Left colon (tissue), 2 donors: ENCODE results near the gene DEAF1. TPM values are rescaled to one million over a fixed set of nuclear protein-coding genes. Genes with fewer than 3 reads are reported as not detected.

Source experiments
- ATAC-seq: fragments of 200-7000 bp; cut with Tn5 transposase; one replicate; pipeline ENCODE4 v1.9.1; 2020; ENCODE audit warnings: mild to moderate bottlenecking, moderate library complexity
- DNase-seq, 2 donors: peaks; one replicate each; pipeline ENCODE4 v3.0.0-alpha.2; 2020
- intact Hi-C, 2 donors: fragments of 100-400 bp; cut with DNase I in 1 of 2; cut with micrococcal nuclease in 1 of 2; formaldehyde crosslinking; loops; one replicate each; pipeline versions ENCODE4 v1.11.2 to v1.14.0; 2022; cut with DNase I, micrococcal nuclease
- total RNA-seq, 2 donors: library from RNA; stranded (reverse); fragmentation: NEBNext Ultra II Directional; extraction: Animal tissue kit (Norgen Biotek cat#: 25700); gene quantifications; one replicate each; pipeline ENCODE4 v1.2.1, GENCODE V29; 2021
- donor health status: DM: no; HTN: no; CAD: no.
- donor health status: DM: yes; HTN: yes; CAD: no.

The DEAF1 gene
- total RNA-seq, 2 donors from 2014 or later: 24.1 to 27.1 TPM

GRCh38 chr11:723120-723883, 28.3 kb upstream of the DEAF1 start:
- DNase-seq (peak in 1 of 2 donors; percentile 67), ATAC-seq (no peak)
- intact Hi-C loops: loop anchor here (10.0 kb wide), 2 partner anchors 59 to 169 kb away; no protein-coding TSS in a partner anchor

GRCh38 chr11:722346-722811, 27.4 kb upstream of the DEAF1 start:
- DNase-seq (no peak), ATAC-seq (no peak)
- intact Hi-C loops: loop anchor here (10.0 kb wide), 2 partner anchors 58 to 168 kb away; no protein-coding TSS in a partner anchor

DNA sequence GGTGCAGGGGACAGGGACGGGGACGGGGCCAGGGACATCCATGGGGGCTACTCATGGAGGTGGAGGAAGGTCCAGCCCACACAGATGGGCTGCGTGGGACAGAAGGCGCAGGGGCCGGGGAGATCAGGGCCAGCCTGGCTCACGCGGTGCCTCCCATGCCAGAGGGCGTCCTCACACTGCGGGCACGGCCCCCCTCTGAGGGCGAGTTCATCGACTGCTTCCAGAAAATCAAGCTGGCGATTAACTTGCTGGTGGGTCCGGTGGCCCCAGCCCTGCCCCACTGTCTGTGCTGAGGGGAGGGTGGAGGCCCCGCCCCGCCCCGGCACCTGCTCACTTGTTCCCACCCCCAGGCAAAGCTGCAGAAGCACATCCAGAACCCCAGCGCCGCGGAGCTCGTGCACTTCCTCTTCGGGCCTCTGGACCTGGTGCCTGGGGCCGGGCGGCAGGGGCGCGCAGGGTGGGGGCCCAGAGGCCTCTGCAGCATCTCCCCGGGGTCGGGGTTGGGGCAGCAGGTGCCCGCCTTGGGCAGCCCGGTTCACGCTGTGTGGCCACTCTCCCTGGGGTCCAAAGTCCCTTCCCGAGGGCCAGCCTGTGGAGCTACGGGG, 26.8 kb upstream of the DEAF1 start:
- ATAC-seq: no peak
- intact Hi-C loops: loop anchor here (10.0 kb wide), 2 partner anchors 57 to 167 kb away; no protein-coding TSS in a partner anchor
- DNase-seq: peak in 1 of 2 donors; percentile 72

- intact Hi-C loops: loop anchor here (10.0 kb wide), 2 partner anchors 56 to 166 kb away; no protein-coding TSS in a partner anchor
- DNase-seq (peak in 1 of 2 donors; percentile 35), ATAC-seq (no peak)
Observed at GRCh38 chr11:721247-721740, 26.3 kb upstream of the DEAF1 start.

- DNase-seq: peak; percentile 78 to 82
- peak; percentile 87 for ATAC-seq
- intact Hi-C loops: loop anchor here (10.0 kb wide), 2 partner anchors 56 to 166 kb away; no protein-coding TSS in a partner anchor
Observed at GRCh38 chr11:720642-721246, 25.7 kb upstream of the DEAF1 start.

- DNase-seq (no peak), ATAC-seq (no peak)
- intact Hi-C loops: loop anchor here (10.0 kb wide), 2 partner anchors 55 to 165 kb away; no protein-coding TSS in a partner anchor
Observed at GRCh38 chr11:720017-720641, 25.1 kb upstream of the DEAF1 start.

DNA sequence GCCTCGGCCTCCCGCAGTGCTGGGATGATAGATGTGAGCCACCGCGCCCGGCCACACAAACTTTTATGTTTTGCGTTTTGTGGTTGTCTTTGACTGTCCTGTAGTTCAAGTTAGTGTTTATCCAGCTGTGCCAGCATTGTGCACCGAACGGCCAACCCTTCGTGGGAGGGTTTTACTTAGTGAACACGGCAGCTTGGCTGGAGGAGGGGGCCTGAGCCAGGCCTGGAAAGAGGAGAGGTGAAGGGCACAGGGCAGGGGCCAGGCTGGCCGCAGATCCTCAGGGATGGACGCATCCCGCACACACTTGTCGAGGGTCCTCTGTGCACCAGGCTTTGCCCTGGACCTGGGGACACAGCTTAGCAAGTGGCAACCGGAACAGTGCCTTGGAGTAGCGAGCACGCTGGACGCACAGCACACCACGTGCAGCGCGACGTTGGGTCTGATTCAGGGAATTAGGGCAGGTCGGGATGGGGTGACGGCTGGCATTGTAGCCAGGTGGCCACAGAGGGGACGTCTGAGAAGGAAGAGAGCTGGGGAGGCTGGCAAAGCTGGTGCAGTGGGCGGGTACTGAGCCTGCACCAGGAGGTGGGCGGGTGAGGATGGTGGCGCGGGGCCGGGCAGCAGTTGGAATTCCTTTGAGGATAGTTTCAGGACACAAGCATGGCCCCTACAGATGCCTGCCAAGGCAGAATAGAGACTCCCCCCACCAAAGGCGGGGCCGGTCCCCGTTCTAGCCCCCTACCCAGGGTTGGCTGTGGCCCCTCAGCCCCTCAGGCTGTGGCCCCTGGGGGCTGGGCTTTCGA, 24.4 kb upstream of the DEAF1 start:
- no peak for ATAC-seq
- no peak for DNase-seq
- intact Hi-C loops: loop anchor here (10.0 kb wide), 2 partner anchors 55 to 165 kb away; no protein-coding TSS in a partner anchor

GRCh38 chr11:714436-714835, 19.4 kb upstream of the DEAF1 start:
- DNase-seq (no peak), ATAC-seq (no peak)
- intact Hi-C loops: no loop called here

DNA sequence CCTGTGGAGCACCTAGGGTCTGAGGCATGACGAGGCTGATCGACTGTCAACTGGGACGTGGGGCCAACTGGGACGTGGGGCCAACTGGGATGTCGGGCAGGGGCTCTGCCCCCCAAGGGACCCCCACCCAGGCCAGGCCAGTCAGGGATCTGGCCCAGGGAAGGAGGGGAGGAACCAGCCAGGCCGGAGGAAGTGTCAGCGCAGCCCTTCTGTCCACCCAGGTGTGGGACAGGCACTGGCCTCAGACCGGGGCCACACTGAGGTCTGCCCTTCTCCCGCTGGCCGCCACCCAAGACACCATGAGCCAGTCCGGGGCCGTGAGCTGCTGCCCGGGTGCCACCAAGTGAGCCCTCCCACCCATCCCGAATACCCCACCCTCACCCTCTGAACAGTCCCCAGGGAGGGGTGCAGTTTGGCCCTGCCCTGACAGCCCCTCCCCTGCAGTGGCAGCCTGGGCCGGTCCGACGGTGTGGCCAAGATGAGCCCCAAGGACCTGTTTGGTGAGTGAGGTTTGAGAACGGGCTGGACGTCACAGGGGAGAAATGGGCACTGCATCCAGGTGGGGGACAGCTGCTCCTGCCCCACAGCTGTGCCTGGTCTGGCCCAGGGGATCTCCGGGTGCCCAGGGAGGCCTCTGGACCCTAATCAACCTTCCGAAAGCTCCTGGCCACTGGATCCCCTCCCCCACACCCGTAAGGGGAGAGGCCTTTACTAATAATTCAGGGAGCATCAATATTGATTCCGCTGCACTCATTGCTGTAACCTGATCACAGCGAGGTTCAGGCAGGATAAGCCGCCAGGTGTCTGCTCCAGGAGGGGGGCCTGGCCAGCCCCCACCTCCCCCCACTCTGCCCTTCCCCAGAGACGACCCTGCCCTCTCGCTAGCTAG, 14.3 kb upstream of the DEAF1 start:
- DNase-seq (peak in 1 of 2 donors; percentile 31), ATAC-seq (no peak)
- intact Hi-C loops: no loop called here

- no peak for ATAC-seq
- intact Hi-C loops: no loop called here
- DNase-seq: peak in 1 of 2 donors; percentile 30
Observed at GRCh38 chr11:708511-708910, 13.5 kb upstream of the DEAF1 start.

GRCh38 chr11:707817-708420, 12.9 kb upstream of the DEAF1 start:
- ATAC-seq (no peak), DNase-seq (no peak)
- intact Hi-C loops: no loop called here

- peak; percentile 71 to 74 for DNase-seq
- peak; percentile 31 for ATAC-seq
- intact Hi-C loops: no loop called here
Observed at GRCh38 chr11:706957-707816, 12.2 kb upstream of the DEAF1 start.

GRCh38 chr11:706439-706956, 11.5 kb upstream of the DEAF1 start:
- DNase-seq (peak; percentile 43 to 50), ATAC-seq (peak; percentile 4)
- intact Hi-C loops: no loop called here

DNA sequence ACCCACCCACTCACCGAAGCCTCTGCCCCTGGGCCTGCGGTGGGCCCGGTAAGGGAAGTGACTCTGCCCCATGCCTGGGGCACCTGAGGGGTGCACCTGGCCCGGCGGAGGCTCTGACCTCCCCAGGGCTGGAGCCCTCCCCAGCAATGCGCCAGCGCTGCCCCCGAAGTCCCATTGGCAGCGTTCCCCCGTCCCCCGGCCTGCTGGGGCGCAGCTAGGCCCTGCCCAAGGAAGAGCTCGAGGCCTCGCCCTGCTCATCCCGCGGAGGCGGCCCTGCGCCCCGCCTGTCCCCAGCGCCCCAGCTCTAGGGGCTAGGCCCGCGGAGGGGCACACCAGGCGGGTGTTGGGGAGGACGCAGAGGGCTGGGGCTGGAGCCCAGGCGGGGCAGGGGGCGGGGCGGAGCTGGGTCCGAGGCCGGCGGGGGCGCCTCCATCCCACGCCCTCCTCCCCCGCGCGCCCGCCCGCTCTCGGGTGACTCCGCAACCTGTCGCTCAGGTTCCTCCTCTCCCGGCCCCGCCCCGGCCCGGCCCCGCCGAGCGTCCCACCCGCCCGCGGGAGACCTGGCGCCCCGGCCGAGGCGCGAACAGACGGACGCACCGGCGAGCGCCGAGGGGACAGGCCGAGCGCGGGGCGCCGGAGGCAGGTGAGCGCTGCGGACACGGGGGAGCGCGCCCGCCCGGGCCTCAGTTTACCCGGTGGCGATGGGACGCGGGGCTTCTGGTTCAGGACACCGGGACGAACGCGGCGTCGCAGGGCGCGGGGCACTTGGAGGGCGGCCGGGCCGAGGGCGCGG, 10.8 kb upstream of the DEAF1 start, which contains the start of gene EPS8L2:
Gene EPS8L2 (plus strand): TSS at position 586 of the 793 bp plus-strand sequence. CDS start 3,177 bp downstream, outside the sequence.
- DNase-seq (peak; percentile 85 to 89), ATAC-seq (peak; percentile 56)
- intact Hi-C loops: no loop called here
